Measurements from ENCODE around the gene LSM14B.
"Not testable (repeated sequence)": the region's sequence is repeated elsewhere in the genome, so short reads cannot be mapped to it uniquely, and the experiment has no call there.

LSM14B gene

GRCh38 chr20:62114894-62115293 lies 7.4 kb upstream of the LSM14B start:
- DNase-seq: no peak

- not testable (repeated sequence) for DNase-seq
Observed at GRCh38 chr20:62115800-62116407, 6.4 kb upstream of the LSM14B start.

DNA sequence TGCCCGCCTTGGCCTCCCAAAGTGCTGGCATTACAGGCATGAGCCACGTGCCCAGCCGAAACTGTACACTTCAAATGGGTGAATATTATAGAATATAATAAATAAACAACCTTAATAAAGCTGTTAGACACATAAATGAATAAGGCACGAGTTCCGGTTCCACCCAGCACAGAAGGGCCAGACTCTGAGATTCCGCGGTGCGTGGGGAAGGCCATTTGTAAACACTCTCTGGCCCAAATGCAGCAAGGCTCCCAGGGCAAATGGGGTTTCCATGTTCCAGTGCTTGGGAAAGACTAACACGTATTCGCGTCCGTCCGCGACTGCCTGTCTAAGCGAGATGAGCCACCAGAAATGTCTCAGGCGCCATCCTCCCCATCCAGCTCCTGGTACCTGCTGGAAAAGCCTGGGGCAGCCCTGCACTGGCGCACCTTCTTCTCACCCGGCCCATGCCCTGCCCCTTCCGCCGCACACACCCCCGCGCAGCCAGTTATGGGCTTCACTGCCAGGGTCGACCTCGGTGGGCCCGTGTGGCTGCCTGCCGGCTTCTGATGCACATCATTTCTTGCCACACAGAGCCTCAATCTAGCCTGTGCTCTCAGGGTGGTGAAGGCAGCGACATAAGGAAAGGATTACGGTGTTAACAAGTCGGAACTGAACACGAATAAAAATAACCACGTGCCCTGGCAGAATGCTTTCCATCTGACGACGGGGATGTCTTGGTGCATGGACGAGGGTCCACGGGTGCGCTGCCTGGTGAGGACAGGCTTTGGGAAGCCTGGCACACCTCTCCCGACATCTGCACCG lies 5.5 kb upstream of the LSM14B start:
- DNase-seq: no peak

DNA sequence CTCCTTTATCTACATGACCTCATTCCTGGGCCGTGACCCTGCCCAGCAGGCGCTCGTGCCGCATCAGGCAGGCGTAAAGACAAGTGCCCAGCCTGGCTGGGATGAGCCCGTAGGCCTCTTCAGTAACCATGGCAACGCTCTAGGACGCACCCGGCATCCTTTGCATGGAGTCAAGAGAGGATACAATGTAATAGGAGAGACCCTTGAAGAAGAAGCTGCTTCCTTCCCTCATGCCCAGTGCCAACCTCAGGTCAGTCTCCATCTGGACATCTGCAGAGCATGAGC lies 5.0 kb upstream of the LSM14B start:
- DNase-seq: no peak

- no peak for DNase-seq
Observed at GRCh38 chr20:62117658-62118057, 4.6 kb upstream of the LSM14B start.

DNA sequence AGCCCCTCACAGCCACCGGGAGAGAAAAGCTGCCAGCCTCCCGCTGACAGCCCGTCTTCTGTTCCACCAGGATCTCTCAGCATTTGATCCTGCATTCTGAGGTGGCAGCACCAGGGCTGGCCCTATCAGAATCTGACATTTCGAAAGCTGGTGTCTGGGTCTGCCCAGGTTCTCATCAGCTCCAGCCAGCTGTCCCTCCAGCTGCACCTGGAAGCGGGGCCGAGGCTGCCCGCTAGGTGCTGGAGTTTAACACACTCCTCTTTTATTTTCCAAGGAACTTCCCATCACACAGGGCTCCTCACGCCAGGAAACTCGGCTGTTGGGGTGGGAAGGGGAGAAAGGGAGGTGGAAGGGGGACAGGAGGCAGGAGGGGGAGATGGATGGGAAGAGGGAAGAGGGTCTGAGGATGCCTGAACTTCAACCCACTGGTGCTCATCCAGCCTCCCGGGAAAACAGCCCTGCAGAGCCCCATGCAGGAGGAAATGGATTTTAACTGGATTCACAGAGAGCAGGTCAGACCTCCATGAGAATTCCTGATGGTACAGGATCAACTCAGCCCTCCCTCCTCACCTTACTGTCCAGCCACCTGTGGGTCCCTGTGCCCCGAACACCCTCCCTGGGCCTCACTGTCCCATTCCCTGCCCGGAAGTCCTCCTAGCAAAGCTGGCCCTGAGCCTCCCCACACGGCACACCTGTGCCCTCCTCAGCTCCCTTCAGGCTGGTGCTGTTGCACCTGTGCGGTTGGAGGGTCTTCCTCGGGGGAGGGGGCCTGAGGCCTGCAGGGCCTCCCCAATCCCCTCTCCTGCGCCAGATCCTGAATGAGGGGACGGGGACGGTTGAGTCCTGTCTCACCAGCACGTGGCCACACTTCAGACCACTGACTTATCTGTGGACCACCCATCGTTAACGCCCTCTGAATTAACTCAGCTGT lies 3.9 kb upstream of the LSM14B start:
- DNase-seq: no peak

- no peak for DNase-seq
Observed at GRCh38 chr20:62119115-62119514, 3.2 kb upstream of the LSM14B start.

- DNase-seq: no peak
Observed at GRCh38 chr20:62119591-62120364, 2.5 kb upstream of the LSM14B start.

DNA sequence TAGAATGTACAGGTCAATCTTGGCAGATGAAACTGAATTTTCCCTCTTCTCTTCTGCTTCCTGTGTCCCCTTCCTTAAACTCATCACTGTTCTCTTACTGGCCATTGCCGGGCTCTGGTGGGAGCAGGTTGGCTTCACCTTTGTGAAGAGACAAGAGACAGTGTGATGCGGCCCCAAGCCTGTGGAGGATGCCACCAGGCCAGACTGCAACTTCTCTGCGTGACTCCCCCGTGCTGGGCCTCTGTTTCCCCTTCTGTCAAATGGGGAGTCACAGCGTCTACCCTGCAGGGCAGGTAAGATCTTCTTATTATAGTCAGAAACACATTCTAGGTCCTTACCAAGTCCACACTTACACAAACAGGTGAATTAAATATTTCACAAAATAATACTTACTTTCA lies 1.9 kb upstream of the LSM14B start:
- no peak for DNase-seq

DNA sequence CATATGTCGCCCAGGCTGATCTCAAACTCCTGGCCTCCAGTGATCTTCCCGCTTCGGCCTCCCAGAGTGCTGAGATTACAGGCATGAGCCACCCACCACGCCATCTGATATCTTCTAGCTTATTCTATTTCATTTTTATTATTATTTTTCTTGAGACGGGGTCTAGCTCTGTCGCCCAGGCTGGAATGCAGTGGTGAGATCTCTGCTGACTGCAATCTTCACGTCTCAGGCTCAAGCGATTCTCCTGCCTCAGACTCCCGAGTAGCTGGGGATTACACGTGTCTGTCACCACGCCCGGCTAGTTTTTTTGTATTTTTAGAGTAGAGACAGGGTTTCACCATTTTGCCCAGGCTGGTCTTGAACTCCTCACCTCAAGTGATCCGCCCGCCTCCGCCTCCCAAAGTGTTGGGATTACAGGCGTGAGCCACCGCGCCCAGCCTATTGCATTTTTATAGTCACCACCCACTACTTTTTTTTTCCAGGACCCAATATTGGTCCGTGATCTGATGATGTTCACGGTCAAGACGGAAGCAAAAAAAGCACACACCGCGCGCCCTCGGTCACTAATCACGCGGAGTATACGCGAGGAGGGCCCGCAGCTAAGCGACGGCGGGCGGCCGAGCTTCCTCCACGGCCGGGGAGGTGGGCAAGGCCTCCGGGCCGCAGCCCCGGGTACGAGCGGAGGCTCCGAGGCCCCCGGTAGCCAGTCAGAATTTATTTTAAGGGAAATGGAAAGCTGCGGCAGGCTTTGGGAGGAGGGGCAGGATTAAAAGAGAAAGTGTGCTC lies 1.1 kb upstream of the LSM14B start:
- no peak for DNase-seq

DNA sequence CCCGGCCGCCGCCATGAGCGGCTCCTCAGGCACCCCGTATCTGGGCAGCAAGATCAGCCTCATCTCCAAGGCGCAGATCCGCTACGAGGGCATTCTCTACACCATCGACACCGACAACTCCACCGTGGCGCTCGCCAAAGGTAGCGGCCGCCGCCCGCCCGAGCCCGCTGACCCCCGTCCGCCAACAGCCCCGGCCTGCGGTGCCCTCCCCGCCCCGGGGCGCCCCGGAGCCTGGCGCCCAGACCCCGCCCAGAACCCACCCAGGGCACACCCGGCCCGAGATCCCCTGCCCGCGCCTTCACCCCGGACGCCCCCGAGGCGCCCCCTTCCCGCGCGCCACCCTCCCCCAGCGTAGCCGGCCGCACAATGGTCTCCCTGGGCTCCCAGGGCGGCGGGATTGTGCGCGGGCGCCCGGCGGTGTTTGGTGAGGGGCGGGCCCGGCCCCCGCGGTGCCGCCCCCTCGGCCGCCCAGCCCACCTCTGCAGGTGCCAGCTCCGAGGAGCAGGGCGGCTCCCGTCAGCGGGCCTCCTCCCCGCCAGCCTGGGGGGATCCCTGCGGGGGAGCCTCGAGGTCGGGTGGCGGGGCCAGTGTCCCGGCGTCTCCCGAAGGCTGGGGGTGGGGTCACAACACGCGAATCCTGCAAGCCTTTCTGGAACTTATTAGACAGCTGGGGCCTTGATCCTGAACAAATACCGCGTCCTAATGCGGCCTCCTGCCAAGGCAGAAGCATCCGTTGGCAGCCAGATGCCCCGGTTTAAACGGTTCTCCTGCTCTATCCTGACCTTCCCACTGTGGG lies 577 bp downstream of the LSM14B start:
- no peak for DNase-seq

- no peak for DNase-seq
Observed at GRCh38 chr20:62123450-62124118, 1.3 kb downstream of the LSM14B start.

DNA sequence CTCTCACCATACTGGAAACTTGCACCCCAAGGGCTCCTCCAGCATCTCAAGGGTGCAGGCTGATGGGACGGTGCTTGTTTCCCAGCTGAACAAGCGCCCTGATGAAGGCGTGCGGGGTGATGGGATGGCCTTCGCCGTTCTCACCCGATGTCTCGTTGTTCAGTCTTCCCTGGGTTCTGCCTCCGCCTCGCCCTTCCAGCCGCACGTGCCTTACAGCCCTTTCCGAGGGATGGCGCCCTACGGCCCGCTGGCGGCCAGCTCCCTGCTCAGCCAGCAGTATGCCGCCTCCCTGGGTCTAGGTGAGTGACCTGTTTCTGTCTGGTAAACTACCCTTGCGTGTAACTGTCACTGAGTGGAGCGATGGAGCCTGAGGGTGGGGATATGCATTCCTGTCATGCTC lies 3.9 kb downstream of the LSM14B start:
- DNase-seq: no peak

GRCh38 chr20:62127799-62128198 lies 5.5 kb downstream of the LSM14B start:
- DNase-seq: no peak

DNA sequence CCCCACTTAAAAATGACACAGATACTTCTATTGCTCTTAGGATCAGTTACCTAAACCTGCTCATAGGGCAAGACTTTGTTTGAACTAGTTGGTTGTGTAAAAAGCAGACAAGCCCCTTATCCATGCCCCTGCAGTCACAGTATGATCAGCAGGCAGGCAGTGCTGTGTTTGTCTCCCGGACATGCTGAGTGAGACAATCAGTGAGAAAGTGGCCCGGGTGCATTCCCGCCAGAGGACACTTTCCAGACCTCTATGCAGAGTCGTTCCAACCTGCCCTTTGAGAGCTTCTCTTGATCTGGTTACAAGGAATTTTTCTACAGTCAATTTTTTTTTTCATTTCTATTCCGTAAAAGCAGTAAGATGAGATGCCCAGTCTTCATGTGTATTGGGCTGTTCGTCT lies 6.2 kb downstream of the LSM14B start:
- DNase-seq: no peak

- DNase-seq: no peak
Observed at GRCh38 chr20:62129731-62130531, 7.7 kb downstream of the LSM14B start.

GRCh38 chr20:62131560-62132320 lies 9.5 kb downstream of the LSM14B start:
- no peak for DNase-seq

DNA sequence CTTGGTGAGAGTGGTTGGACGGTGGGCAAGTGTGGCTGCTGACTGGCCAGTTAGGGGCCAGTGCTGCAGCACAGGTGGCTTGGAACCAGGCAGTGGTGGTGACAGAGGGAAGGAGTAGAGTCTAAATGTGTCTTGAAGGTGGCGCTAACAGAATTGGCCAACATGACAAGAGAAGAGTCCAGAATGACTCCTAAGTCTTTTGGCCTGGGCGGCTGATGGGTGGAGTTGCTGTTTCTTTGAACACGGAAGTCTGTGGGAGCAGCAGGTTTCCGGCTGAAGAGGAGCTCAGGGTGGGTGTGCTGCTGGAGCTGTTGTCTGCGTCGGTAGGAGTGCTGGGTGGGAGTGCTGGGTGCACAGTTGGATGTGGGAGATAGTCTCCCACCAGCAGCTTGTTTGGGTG lies 10.1 kb downstream of the LSM14B start:
- no peak for DNase-seq
